Right lobe of liver (tissue), 6 donors: ENCODE measurements around the gene SRD5A1. TPM values are rescaled to one million over a fixed set of nuclear protein-coding genes. Genes with fewer than 3 reads are reported as not detected.

ENCODE experiments used
- ATAC-seq, 4 donors: fragments of 200-7000 bp; cut with Tn5 transposase; one replicate each; pipeline ENCODE4 v1.9.1; 2020; ENCODE audit warnings: mild to moderate bottlenecking in 4 of 4, moderate library complexity in 4 of 4
- DNase-seq, 3 donors: peaks; one replicate each; pipeline ENCODE4 v3.0.0-alpha.2; 2020
- H3K27ac ChIP-seq, 3 donors: fragments of 200-600 bp; one replicate each; pipeline ENCODE4 v1.8.0; 2022
- H3K27me3 ChIP-seq, 2 donors: fragments of 200-600 bp; one replicate each; pipeline ENCODE4 v1.8.0; 2022
- H3K36me3 ChIP-seq, 4 donors: fragments of 200-600 bp; sonication (generic) in 1 of 4; one replicate each; pipeline versions ENCODE4 v1.5.1 to v1.8.0; 2017 to 2022; ENCODE audit warnings: control low read depth in 1 of 4
- H3K4me1 ChIP-seq, 4 donors: fragments of 200-600 bp; sonication (generic) in 1 of 4; one replicate each; pipeline versions ENCODE4 v1.5.1 to v1.8.0; 2017 to 2022; ENCODE audit warnings: control low read depth in 1 of 4
- H3K4me3 ChIP-seq, 3 donors: fragments of 200-600 bp; one replicate each; pipeline ENCODE4 v1.8.0; 2022
- H3K9me3 ChIP-seq, 4 donors: fragments of 200-600 bp; sonication (generic) in 1 of 4; one replicate each; pipeline versions ENCODE4 v1.5.1 to v1.8.0; 2017 to 2022; ENCODE audit warnings: control low read depth in 1 of 4
- CTCF ChIP-seq, 4 donors: fragments of 200-600 bp in 3 of 4; fragments of 450-650 bp in 1 of 4; IDR thresholded peaks; one replicate each; pipeline versions ENCODE4 v1.5.1 to v1.8.0; 2016 to 2022; ENCODE audit warnings: antibody characterized with exemption in 4 of 4, mild to moderate bottlenecking in 2 of 4
- POLR2A ChIP-seq: fragments of 450-650 bp; IDR thresholded peaks from one replicate; pipeline ENCODE4 v1.6.1; 2017; ENCODE audit warnings: antibody characterized with exemption, mild to moderate bottlenecking
- WGBS: methylation state at CpG from one replicate; pipeline ENCODE4 v1.1.6; 2018; ENCODE audit warnings: low coverage, low lambda C conversion rate; ENCODE audit not compliant: insufficient coverage; ENCODE audit errors: missing lambda C conversion rate; 5-methylcytosine and 5-hydroxymethylcytosine counted together
- intact Hi-C, 2 donors: fragments of 100-400 bp; cut with DNase I; formaldehyde crosslinking; loops; one replicate each; pipeline versions ENCODE4 v1.11.2 to v1.14.1; 2022
- total RNA-seq, 6 experiments: library from RNA; depleted of rRNA in 2 of 6; stranded (reverse); fragments of >200 nt in 2 of 6; fragmentation: NEBNext Ultra II Directional in 3 of 6; extraction: Animal tissue kit (Norgen Biotek cat#: 25700) in 3 of 6; gene quantifications; one replicate each; pipeline versions ENCODE4 v1.1.0 to v1.2.4, GENCODE V29; 2016 to 2023
- donor health status: DM: no; HTN: yes; CAD: no.
- donor health status: DM: no; HTN: no; CAD: no.
- donor health status: DM: no; HTN: no; CAD: no.
- donor health status: DM: no; HTN: yes; CAD: no.
- donor health status: DM: no; HTN: yes; CAD: no.

The SRD5A1 gene
- total RNA-seq, 6 experiments from 2014 or later: 13.5 to 87.6 (median 52.2) TPM

GRCh38 chr5:6700685-6701355 lies 67.6 kb downstream of the SRD5A1 start:
- 51% methylated on average over 5 of the region's 12 CpGs for WGBS
- ATAC-seq: no peak
- Histone ChIP-seq H3K27me3 (no peaks in the 10 kb centered on the region), H3K4me3 (no peak overlapping the region), H3K36me3 (no peaks in the 10 kb centered on the region), H3K9me3 (no peaks in the 10 kb centered on the region), H3K4me1 (no peaks in the 10 kb centered on the region), H3K27ac (no peak overlapping the region)
- intact Hi-C loops: loop anchor here in 1 of 2 donors (10.0 kb wide), 1 partner anchor 66 kb away; the partner anchor contains the start of genes NSUN2 and SRD5A1
- no peak for DNase-seq
- TF ChIP-seq POLR2A: no peak
- TF ChIP-seq CTCF (IDR thresholded peaks at IDR 0.05): no peak

- Histone ChIP-seq H3K27ac (no peak overlapping the region), H3K36me3 (no peaks in the 10 kb centered on the region), H3K4me1 (no peaks in the 10 kb centered on the region), H3K9me3 (no peaks in the 10 kb centered on the region), H3K4me3 (no peak overlapping the region), H3K27me3 (no peaks in the 10 kb centered on the region)
- WGBS: 80% methylated on average over 9 of the region's 12 CpGs
- intact Hi-C loops: loop anchor here in 1 of 2 donors (10.0 kb wide), 1 partner anchor 67 kb away; the partner anchor contains the start of genes NSUN2 and SRD5A1
- no peak for TF ChIP-seq POLR2A
- TF ChIP-seq CTCF (IDR thresholded peaks at IDR 0.05): no peak
- DNase-seq (no peak), ATAC-seq (no peak)
These were observed 68.3 kb downstream of the SRD5A1 start for GRCh38 chr5:6701491-6701890.

- H3K4me1 ChIP-seq: no peaks in the 10 kb centered on the region
- TF ChIP-seq POLR2A (no peak), CTCF (IDR thresholded peaks at IDR 0.05) (no peak)
- H3K36me3 ChIP-seq: no peaks in the 10 kb centered on the region
- no peak overlapping the region for H3K4me3 ChIP-seq
- no peaks in the 10 kb centered on the region for H3K27me3 ChIP-seq
- ATAC-seq: no peak
- WGBS: 96% methylated on average over 6 of the region's 6 CpGs
- intact Hi-C loops: loop anchor here in 1 of 2 donors (10.0 kb wide), 1 partner anchor 68 kb away; the partner anchor contains the start of genes NSUN2 and SRD5A1
- DNase-seq: no peak
- H3K9me3 ChIP-seq: no peaks in the 10 kb centered on the region
- H3K27ac ChIP-seq: no peak overlapping the region
These were observed 69.4 kb downstream of the SRD5A1 start for GRCh38 chr5:6702633-6703032.

GRCh38 chr5:6703806-6704205 lies 70.6 kb downstream of the SRD5A1 start:
- WGBS: 69% methylated on average over 6 of the region's 6 CpGs
- Histone ChIP-seq H3K4me1 (no peaks in the 10 kb centered on the region), H3K9me3 (no peaks in the 10 kb centered on the region), H3K27ac (no peak overlapping the region), H3K27me3 (no peaks in the 10 kb centered on the region), H3K4me3 (no peak overlapping the region), H3K36me3 (no peaks in the 10 kb centered on the region)
- TF ChIP-seq CTCF (IDR thresholded peaks at IDR 0.05) (no peak), POLR2A (no peak)
- intact Hi-C loops: loop anchor here in 1 of 2 donors (10.0 kb wide), 1 partner anchor 69 kb away; the partner anchor contains the start of genes NSUN2 and SRD5A1
- no peak for DNase-seq
- ATAC-seq: no peak
